GM21619 (cell line): ENCODE results near the gene PRPF40A.

Source experiments
- ATAC-seq: cut with Tn5 transposase; IDR thresholded peaks from one replicate; pipeline ENCODE4 v1.9.1; 2021; ENCODE audit not compliant: unreplicated experiment

Gene PRPF40A

GRCh38 chr2:152655880-152656279 is 61.4 kb downstream of the PRPF40A start:
- no peak for ATAC-seq

GRCh38 chr2:152651834-152652233 is 65.4 kb downstream of the PRPF40A start:
- ATAC-seq = no peak

GRCh38 chr2:152650768-152651371 is 66.4 kb downstream of the PRPF40A start:
- ATAC-seq = no peak

GRCh38 chr2:152649997-152650396 is 67.3 kb downstream of the PRPF40A start:
- ATAC-seq = no peak

- ATAC-seq = no peak
Observed at GRCh38 chr2:152648336-152648735, 68.9 kb downstream of the PRPF40A start.

GRCh38 chr2:152647552-152647951 is 69.7 kb downstream of the PRPF40A start:
- no peak for ATAC-seq

- no peak for ATAC-seq
Observed at GRCh38 chr2:152646775-152647174, 70.5 kb downstream of the PRPF40A start.

GRCh38 chr2:152646264-152646663 is 71.0 kb downstream of the PRPF40A start:
- no peak for ATAC-seq

- ATAC-seq = no peak
Observed at GRCh38 chr2:152644189-152644873, 72.9 kb downstream of the PRPF40A start.

GRCh38 chr2:152638590-152638989 is 78.7 kb downstream of the PRPF40A start:
- no peak for ATAC-seq

- no peak for ATAC-seq
Observed at GRCh38 chr2:152638056-152638455, 79.2 kb downstream of the PRPF40A start.

- no peak for ATAC-seq
Observed at GRCh38 chr2:152637251-152637650, 80.0 kb downstream of the PRPF40A start.

GRCh38 chr2:152635635-152636298 is 81.5 kb downstream of the PRPF40A start:
- no peak for ATAC-seq

- ATAC-seq = no peak
Observed at GRCh38 chr2:152632736-152633135, 84.5 kb downstream of the PRPF40A start.

- ATAC-seq = no peak
Observed at GRCh38 chr2:152630466-152630865, 86.8 kb downstream of the PRPF40A start.

- no peak for ATAC-seq
Observed at GRCh38 chr2:152629202-152629601, 88.1 kb downstream of the PRPF40A start.

GRCh38 chr2:152627351-152627957 is 89.8 kb downstream of the PRPF40A start:
- peak; percentile 48 for ATAC-seq

- no peak for ATAC-seq
Observed at GRCh38 chr2:152626911-152627339, 90.3 kb downstream of the PRPF40A start.

- no peak for ATAC-seq
Observed at GRCh38 chr2:152624805-152625204, 92.5 kb downstream of the PRPF40A start.

- no peak for ATAC-seq
Observed at GRCh38 chr2:152623775-152624174, 93.5 kb downstream of the PRPF40A start.

- no peak for ATAC-seq
Observed at GRCh38 chr2:152623076-152623740, 94.1 kb downstream of the PRPF40A start.
